ENCODE results near the gene CIDEA. TPM values are rescaled to one million over a fixed set of nuclear protein-coding genes. Genes with fewer than 3 reads are reported as not detected.
"Not testable (repeated sequence)": the region's sequence is repeated elsewhere in the genome, so short reads cannot be mapped to it uniquely, and the experiment has no call there.

The CIDEA gene
- total RNA-seq, 2 experiments from 2014 or later: not detected

DNA sequence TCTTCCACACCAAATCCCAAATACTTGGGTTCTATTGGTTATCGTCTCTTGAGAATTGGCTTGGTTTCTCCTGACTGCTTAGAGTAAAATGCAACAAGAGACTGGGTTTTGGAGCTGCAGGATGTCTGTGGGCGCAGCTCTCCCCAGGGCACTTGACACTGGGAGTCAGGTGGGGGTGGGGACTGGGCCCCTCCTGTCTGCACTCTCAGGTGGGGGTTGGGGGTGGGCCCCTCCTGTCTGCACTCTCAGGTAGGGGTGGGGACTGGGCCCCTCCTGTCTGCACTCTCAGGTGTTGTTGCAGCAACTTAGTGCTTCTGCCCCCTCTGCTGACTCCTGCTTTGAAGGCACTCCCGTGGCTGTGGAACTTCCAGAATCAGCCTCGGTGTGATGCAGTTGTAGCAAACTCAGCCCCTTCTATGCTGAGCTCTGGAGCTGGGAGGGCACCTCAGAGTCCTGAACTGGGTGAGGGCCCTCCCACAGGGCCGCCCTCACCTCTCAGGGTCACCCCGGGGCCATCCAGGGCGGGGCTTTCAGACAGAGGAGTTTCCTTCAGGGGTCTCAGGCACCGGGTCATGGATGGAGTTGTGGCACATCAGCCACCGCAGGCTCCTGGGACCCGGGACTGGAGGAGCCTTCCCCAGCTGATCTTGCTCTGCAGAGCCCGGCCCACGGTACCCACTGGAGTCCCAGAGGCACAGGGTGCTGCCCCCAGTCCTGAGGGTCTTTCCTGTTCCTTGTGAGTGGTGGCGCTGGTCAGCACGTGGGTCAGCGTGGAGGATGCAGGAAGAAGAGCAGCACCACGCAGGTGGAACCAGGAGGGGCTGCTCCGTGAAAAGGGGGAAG is 22.9 kb upstream of the CIDEA start:
- no peaks in the 10 kb centered on the region for H3K9me3 Mint-ChIP-seq
- no peak overlapping the region for H3K27ac Mint-ChIP-seq
- H3K36me3 Mint-ChIP-seq (ENCODE audit: low read depth): no peaks in the 10 kb centered on the region
- H3K4me1 Mint-ChIP-seq: peaks cover 4% of the 10 kb centered on the region
- no peak overlapping the region for H3K4me3 Mint-ChIP-seq
- ChIA-PET CTCF (no interaction called here), POLR2A (no interaction called here)
- H3K27me3 Mint-ChIP-seq: peaks cover 6% of the 10 kb centered on the region
- no peak for DNase-seq

DNA sequence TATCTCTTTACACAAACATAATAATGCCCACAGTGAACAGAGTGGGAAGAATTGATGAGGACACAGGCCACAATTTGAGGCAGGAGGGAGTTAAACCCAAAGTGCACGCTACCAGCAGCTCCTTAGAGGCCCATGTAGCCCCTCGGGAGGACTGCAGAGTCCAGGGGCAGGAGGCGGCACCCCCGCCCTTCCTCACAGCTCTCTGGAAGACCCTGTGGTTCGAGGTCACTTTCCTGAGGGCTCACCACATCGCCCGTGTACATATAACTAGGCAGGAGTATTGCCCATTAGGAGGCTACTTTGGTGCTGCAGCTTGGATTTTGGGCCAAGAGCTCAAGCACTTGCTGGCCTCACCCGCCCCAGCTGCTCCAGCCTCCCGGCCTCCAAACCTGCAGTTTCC is 22.2 kb upstream of the CIDEA start:
- Mint-ChIP-seq H3K4me1 (peaks cover 4% of the 10 kb centered on the region), H3K27me3 (peaks cover 7% of the 10 kb centered on the region), H3K36me3 (ENCODE audit: low read depth) (no peaks in the 10 kb centered on the region), H3K4me3 (no peak overlapping the region), H3K27ac (no peak overlapping the region), H3K9me3 (no peaks in the 10 kb centered on the region)
- no peak for DNase-seq
- CTCF ChIA-PET: no interaction called here
- POLR2A ChIA-PET: no interaction called here

DNA sequence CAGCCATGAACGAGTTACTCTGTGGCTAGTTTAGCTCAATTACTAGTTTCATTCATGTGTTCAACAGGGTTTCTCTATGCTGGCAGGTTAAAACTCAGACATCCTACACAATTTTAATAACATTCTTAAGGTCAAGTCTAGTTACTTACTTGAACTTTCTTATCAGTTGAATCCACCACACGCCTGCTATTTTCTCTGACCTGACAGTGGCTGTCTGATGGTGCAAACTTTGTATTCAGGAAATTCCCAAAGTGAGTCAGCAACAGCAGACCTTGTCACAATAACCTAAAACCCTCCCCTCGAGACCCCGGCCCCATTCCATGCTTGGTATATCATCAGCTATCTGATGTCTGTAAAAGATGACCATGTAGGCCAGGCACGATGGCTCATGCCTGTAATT is 20.8 kb upstream of the CIDEA start:
- Mint-ChIP-seq H3K4me1 (peaks cover 2% of the 10 kb centered on the region), H3K27me3 (peaks cover 15% of the 10 kb centered on the region), H3K27ac (no peak overlapping the region), H3K36me3 (ENCODE audit: low read depth) (no peaks in the 10 kb centered on the region), H3K4me3 (no peak overlapping the region), H3K9me3 (no peaks in the 10 kb centered on the region)
- ChIA-PET CTCF (interaction anchor here (1.0 kb wide), 1 partner anchor 12 kb away, joined by 3 read pairs; no protein-coding TSS in a partner anchor), POLR2A (no interaction called here)
- no peak for DNase-seq

DNA sequence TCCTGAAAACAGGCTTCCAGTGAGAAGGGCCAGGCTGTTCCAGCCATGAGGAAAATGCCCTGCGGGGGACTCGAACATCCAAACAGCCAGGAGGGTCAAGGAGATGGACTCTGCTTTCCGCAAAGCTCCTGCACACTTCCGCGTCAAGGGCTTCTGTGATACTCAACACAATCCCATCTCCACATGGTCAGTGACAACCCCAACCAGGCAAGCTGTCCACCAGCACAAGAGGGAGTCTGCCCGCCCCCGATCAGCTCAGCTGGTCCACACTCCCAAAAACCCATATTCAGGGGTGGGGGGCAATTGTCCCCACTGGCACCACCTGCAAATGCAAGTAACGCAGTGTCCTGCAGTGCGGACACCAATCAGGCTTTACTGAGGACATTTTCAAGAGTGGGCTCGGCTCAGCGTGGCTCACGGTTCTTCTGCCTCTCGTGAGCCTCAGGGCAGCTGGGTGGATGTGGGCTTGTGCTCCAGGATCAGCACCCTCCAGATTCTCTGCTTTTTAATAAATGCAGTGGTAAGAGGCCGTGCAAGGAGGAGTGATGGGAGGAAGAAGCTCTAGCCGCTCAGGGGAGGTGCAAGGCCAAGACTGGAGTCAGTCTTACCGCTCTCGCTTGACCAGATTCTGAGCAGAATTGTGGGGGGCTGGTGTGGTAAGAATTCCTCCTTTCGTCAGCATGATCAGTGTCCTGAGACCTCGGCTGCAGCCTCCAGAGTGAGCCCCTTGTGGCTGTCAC is 19.5 kb upstream of the CIDEA start:
- ChIA-PET CTCF (interaction anchor here (0.5 to 0.9 kb wide), 2 partner anchors 23 to 83 kb away, joined by 3 to 4 read pairs; no protein-coding TSS in a partner anchor), POLR2A (no interaction called here)
- Mint-ChIP-seq H3K9me3 (no peaks in the 10 kb centered on the region), H3K36me3 (ENCODE audit: low read depth) (no peaks in the 10 kb centered on the region), H3K27me3 (peaks cover 26% of the 10 kb centered on the region), H3K27ac (no peak overlapping the region), H3K4me3 (no peak overlapping the region), H3K4me1 (peaks cover 2% of the 10 kb centered on the region)
- DNase-seq: no peak

DNA sequence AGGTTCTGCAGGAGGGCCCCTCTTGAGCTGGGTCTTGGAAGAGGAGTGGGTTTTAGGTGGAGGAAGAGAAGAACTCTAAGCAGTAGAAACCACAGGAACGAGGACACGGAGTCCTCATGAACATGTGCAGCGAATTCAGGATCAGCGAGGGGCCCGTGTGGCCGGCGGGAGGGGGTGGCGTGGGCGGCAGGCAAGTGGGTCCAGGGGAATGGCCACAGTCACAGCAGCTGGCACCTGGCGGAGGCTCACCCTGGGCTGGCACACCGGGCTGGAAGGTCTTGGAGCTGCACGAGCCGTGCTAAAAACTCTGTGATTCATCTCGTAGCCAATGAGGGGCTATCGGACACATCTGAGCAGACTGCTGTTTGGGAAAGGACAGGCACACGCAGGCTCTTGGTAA is 18.0 kb upstream of the CIDEA start:
- ChIA-PET CTCF (interaction anchor here (0.9 to 1.4 kb wide), 5 partner anchors 21 to 298 kb away, joined by 3 to 8 read pairs (median 3); no protein-coding TSS in a partner anchor), POLR2A (no interaction called here)
- Mint-ChIP-seq H3K4me3 (no peak overlapping the region), H3K4me1 (peaks cover 2% of the 10 kb centered on the region), H3K27ac (no peak overlapping the region), H3K9me3 (no peaks in the 10 kb centered on the region), H3K27me3 (peaks cover 29% of the 10 kb centered on the region), H3K36me3 (ENCODE audit: low read depth) (no peaks in the 10 kb centered on the region)
- DNase-seq: no peak

DNA sequence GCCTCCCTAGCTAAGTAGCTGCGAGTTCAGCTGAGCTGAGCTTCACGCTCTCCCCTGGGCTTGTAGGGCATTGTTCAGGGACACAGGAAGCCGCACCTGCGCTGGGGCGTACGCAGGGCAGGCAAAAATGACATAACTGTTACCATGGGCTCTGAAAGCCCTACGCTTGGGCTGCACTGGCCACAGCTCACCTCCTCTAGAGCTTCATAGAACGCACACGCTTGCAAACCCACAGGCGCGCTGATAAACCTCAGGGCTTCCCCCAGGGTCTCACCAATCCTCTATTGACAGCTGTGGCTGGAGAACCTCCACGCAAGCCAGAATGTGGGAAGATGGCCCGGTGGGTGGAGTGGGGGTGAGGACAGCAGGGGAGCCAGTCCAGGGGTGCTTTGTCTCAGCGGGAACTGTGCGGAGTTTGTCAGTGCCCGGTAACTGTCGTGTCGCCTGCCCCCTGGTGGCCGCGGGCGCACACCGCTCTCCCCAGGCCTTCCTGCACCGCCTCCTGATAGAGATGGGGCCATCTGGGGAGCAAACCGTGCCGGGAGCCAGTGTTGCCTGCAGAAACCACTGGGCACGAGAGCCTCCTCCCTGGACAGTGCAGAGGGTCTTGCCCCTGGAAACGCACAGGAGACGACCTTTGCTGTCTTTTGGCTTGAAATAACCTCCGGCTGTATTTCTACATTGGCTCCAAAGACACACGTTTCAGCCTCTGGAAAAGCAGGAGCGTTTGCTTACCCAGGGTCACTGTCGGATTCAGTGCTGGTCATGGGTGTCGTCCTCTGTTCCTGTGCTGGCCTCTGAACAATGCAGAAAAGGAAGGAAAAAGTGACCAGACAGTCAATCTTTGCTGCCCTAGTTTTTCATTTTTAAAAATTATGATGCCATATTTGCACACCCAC is 17.0 kb upstream of the CIDEA start:
- peak; percentile 71 for DNase-seq
- Mint-ChIP-seq H3K27me3 (peaks cover 32% of the 10 kb centered on the region), H3K9me3 (no peaks in the 10 kb centered on the region), H3K4me3 (no peak overlapping the region), H3K27ac (no peak overlapping the region), H3K36me3 (ENCODE audit: low read depth) (no peaks in the 10 kb centered on the region), H3K4me1 (peaks cover 2% of the 10 kb centered on the region)
- POLR2A ChIA-PET: no interaction called here
- CTCF ChIA-PET: interaction anchor here (0.5 to 1.4 kb wide), 8 partner anchors 20 to 504 kb away, joined by 3 to 8 read pairs (median 3); no protein-coding TSS in a partner anchor

DNA sequence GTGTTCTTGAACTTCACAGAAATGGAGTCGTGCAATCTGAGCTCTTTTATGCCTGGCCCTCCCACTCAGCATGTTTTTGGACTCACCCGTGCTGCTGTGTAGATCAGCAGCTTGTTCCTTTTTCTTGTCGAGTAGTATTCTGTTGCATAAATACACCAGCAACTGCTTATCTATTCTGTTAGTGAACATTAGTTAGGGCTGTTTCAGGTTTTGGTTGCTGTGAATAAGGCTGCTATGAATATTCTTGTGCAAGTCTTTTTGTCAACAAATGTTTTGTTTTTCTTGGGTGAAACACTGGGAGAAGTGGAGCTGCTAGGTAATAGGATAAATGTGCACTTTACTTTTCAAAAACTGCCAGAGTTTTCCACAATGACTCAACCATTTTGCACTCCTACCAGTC is 15.3 kb upstream of the CIDEA start:
- H3K36me3 Mint-ChIP-seq (ENCODE audit: low read depth): no peaks in the 10 kb centered on the region
- ChIA-PET CTCF (interaction anchor here (0.7 to 2.2 kb wide), 3 partner anchors 13 to 149 kb away, joined by 3 to 6 read pairs (median 3); no protein-coding TSS in a partner anchor), POLR2A (no interaction called here)
- no peak overlapping the region for H3K4me3 Mint-ChIP-seq
- no peaks in the 10 kb centered on the region for H3K9me3 Mint-ChIP-seq
- H3K27me3 Mint-ChIP-seq: peaks cover 32% of the 10 kb centered on the region
- no peak for DNase-seq
- H3K4me1 Mint-ChIP-seq: no peaks in the 10 kb centered on the region
- no peak overlapping the region for H3K27ac Mint-ChIP-seq

DNA sequence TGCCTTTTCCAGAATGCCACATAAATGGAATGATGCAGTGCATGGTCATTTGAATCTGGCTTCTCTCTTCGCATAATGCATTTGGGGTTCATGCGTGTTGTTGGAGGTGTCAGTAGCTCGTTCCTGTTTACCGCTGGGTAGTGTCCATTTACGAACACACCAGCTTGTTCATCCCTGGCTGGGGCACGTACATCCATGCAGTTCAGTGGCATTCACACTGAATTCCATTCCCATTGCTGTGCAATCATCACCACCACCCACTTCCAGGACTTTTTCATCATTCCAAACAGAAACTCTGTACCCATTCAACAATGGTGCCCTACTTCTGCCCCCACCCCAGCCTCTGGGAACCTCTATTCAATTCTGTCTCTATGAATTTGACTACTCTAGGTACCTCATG is 14.7 kb upstream of the CIDEA start:
- H3K36me3 Mint-ChIP-seq (ENCODE audit: low read depth): no peaks in the 10 kb centered on the region
- H3K4me3 Mint-ChIP-seq: no peak overlapping the region
- H3K9me3 Mint-ChIP-seq: no peaks in the 10 kb centered on the region
- ChIA-PET CTCF (interaction anchor here (2.2 kb wide), 1 partner anchor 12 kb away, joined by 6 read pairs; no protein-coding TSS in a partner anchor), POLR2A (no interaction called here)
- H3K27ac Mint-ChIP-seq: no peak overlapping the region
- DNase-seq: no peak
- H3K27me3 Mint-ChIP-seq: peaks cover 32% of the 10 kb centered on the region
- no peaks in the 10 kb centered on the region for H3K4me1 Mint-ChIP-seq

DNA sequence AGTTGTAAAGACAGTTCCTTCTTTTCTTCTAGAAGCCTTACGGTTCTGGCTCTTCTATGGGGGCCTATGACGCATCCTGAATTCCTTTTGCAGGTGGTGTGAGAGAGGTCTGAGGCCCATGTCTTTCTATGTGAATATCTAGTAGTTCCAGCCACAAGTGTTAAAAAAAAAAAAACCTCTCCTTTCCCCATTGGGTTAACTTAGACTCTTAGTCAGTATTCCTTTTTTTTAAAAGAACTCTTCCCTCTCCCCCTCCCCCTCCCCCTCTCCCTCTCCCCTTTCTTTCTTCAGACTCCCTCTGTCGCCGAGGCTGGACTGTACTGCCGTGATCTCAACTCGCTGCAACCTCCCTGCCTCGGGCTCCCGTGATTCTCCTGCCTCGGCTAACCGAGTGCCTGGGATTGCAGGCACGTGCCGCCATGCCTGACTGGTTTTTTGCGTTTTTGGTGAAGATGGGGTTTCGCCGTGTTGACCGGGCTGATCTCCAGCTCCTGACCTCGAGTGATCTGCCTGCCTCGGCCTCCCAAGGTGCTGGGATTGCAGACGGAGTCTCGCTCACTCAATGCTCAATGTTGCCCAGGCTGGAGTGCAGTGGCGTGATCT is 11.4 kb upstream of the CIDEA start:
- no peak for DNase-seq
- H3K4me1 Mint-ChIP-seq: no peaks in the 10 kb centered on the region
- ChIA-PET CTCF (no interaction called here), POLR2A (no interaction called here)
- no peaks in the 10 kb centered on the region for H3K36me3 Mint-ChIP-seq (ENCODE audit: low read depth)
- H3K9me3 Mint-ChIP-seq: no peaks in the 10 kb centered on the region
- no peak overlapping the region for H3K4me3 Mint-ChIP-seq
- no peak overlapping the region for H3K27ac Mint-ChIP-seq
- H3K27me3 Mint-ChIP-seq: peaks cover 27% of the 10 kb centered on the region

DNA sequence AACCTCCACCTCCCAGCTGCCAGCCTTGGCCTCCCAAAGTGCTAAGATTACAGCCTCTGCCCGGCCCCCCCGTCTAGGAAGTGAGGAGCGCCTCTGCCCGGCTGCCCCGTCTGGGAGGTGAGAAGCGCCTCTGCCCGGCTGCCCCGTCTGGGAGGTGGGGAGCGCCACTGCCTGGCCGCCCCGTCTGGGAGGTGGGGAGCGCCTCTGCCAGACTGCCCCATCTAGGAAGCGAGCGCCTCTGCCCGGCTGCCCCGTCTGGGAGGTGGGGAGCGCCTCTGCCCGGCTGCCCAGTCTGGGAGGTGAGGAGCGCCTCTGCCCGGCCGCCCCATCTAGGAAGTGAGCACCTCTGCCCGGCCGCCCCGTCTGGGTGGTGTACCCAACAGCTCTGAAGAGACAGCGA is 10.9 kb upstream of the CIDEA start:
- peaks cover 25% of the 10 kb centered on the region for H3K27me3 Mint-ChIP-seq
- H3K4me3 Mint-ChIP-seq; H3K36me3 Mint-ChIP-seq (ENCODE audit: low read depth); H3K27ac Mint-ChIP-seq; POLR2A ChIA-PET; CTCF ChIA-PET; H3K9me3 Mint-ChIP-seq; DNase-seq; H3K4me1 Mint-ChIP-seq: not testable (repeated sequence)

DNA sequence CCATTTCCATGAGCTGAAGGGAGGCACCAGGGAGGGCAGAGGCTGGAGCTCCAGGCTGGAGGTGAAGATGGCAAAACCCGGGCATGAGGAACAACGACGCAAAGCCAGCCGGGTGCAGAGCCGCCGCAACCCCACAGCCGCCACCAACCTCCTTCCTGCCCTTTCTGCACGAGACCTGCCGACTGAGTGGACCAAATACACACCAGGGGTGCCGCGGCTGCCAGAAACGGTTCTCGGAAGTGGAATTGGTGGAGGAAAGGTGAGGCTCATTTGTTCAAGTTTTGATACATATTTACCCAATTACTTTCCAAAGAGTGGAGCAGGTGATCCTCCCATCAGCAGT is 8.4 kb upstream of the CIDEA start:
- H3K9me3 Mint-ChIP-seq: no peaks in the 10 kb centered on the region
- no peak for DNase-seq
- no peak overlapping the region for H3K4me3 Mint-ChIP-seq
- no peaks in the 10 kb centered on the region for H3K36me3 Mint-ChIP-seq (ENCODE audit: low read depth)
- H3K27me3 Mint-ChIP-seq: peaks cover 26% of the 10 kb centered on the region
- no peak overlapping the region for H3K27ac Mint-ChIP-seq
- ChIA-PET POLR2A (no interaction called here), CTCF (interaction anchor here (1.2 kb wide), 1 partner anchor 13 kb away, joined by 3 read pairs; no protein-coding TSS in a partner anchor)
- no peaks in the 10 kb centered on the region for H3K4me1 Mint-ChIP-seq

DNA sequence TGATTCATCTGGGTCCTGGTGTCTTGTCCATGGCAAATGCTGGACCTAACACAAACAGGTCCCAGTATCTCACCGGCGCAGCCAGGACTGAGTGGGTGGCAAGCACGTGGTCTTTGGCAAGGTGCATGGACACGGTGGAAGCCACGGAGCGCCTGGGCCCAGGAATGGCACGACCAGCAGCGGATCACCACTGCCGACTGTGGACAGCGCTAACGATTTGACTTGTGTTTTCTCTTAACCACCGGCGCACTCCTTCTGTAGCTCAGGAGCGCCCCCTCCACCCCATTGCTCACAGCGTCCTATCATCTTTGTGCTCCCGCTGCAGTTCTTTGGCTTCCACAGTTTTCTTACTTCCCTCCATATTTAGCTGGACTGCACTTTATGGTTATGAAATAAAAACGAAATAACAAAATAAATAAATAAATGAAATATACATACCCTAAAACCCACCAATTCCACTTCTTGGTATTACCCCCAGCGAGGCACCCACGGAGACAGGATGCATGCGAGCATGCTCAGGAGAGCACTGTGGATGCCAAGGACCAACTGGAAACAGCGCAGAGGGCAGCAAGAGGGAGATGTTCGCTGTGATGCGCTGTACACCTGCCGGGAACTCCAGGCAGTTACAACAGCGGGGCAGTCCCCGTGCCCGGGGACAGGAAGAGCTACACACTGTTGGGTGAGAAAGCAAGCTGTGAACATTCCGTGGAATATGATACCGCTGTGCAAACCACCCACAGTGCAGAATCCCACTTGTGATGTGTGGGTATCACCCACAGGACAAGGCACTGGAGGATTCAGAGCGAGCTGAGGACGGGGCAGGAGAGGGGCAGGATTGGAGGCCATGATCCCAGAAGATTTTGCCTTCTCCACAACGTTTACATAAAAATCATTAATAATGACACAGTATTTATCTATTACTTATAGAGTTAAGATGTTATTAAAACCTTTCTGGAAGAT is 7.0 kb upstream of the CIDEA start:
- no peak overlapping the region for H3K4me3 Mint-ChIP-seq
- DNase-seq: no peak
- no peaks in the 10 kb centered on the region for H3K4me1 Mint-ChIP-seq
- CTCF ChIA-PET: no interaction called here
- POLR2A ChIA-PET: no interaction called here
- no peaks in the 10 kb centered on the region for H3K9me3 Mint-ChIP-seq
- peaks cover 35% of the 10 kb centered on the region for H3K27me3 Mint-ChIP-seq
- H3K36me3 Mint-ChIP-seq (ENCODE audit: low read depth): no peaks in the 10 kb centered on the region
- H3K27ac Mint-ChIP-seq: peak overlapping the region; percentile 56
